HFF-Myc (cell line): Measurements from ENCODE around the gene BICD2.

Experiments used
- DNase-seq: peaks from one replicate; pipeline ENCODE4 v3.0.0-alpha.2; 2011; ENCODE audit warnings: low read depth; ENCODE audit errors: extremely low read depth
- H3K4me3 ChIP-seq: replicated peaks from 2 replicates; pipeline ENCODE4 v1.5.1; 2011; ENCODE audit warnings: low read depth, mild to moderate bottlenecking, control low read depth, low read length
- CTCF ChIP-seq: IDR thresholded peaks from 2 replicates; pipeline ENCODE4 v1.5.1; 2012; ENCODE audit warnings: mild to moderate bottlenecking, low read depth, low read length, control low read depth; ENCODE audit errors: missing control alignments

Gene BICD2

GRCh38 chr9:92759446-92759845, 5.2 kb downstream of the BICD2 start:
- DNase-seq = no peak
- H3K4me3 ChIP-seq = no peak overlapping the region
- no peak for TF ChIP-seq CTCF

- H3K4me3 ChIP-seq = no peak overlapping the region
- DNase-seq = no peak
- no peak for TF ChIP-seq CTCF
Observed at GRCh38 chr9:92756792-92757191, 7.8 kb downstream of the BICD2 start.

GRCh38 chr9:92754091-92754745, 10.4 kb downstream of the BICD2 start:
- DNase-seq = no peak
- no peak for TF ChIP-seq CTCF
- H3K4me3 ChIP-seq = no peak overlapping the region

- no peak for DNase-seq
- TF ChIP-seq CTCF = no peak
Observed at GRCh38 chr9:92752812-92753404, 11.7 kb downstream of the BICD2 start.

GRCh38 chr9:92749934-92750315, 14.7 kb downstream of the BICD2 start:
- no peak for TF ChIP-seq CTCF
- no peak overlapping the region for H3K4me3 ChIP-seq
- DNase-seq = no peak

More at GRCh38 chr9:92752812-92753404, 11.7 kb downstream of the BICD2 start:
- no peak overlapping the region for H3K4me3 ChIP-seq

- TF ChIP-seq CTCF = no peak
- no peak for DNase-seq
- no peak overlapping the region for H3K4me3 ChIP-seq
Observed at GRCh38 chr9:92749071-92749933, 15.3 kb downstream of the BICD2 start.

GRCh38 chr9:92748233-92748497, 16.5 kb downstream of the BICD2 start:
- TF ChIP-seq CTCF = no peak

More at GRCh38 chr9:92748233-92748497, 16.5 kb downstream of the BICD2 start:
- no peak overlapping the region for H3K4me3 ChIP-seq
- DNase-seq = no peak
